Inflammatory macrophage treated with lipopolysaccharide for 1 hour (primary cell): ENCODE measurements around the gene RNF144A.
"Not testable (repeated sequence)": the region's sequence is repeated elsewhere in the genome, so short reads cannot be mapped to it uniquely, and the experiment has no call there.

Experiments
- DNase-seq, 2 donors: peaks; one replicate each; pipeline ENCODE4 v3.0.0-alpha.2; 2020 to 2022

Gene RNF144A

GRCh38 chr2:6973895-6974545 lies 56.8 kb downstream of the RNF144A start:
- no peak for DNase-seq

- no peak for DNase-seq
Measured at GRCh38 chr2:6975988-6976387, 58.8 kb downstream of the RNF144A start.

DNA sequence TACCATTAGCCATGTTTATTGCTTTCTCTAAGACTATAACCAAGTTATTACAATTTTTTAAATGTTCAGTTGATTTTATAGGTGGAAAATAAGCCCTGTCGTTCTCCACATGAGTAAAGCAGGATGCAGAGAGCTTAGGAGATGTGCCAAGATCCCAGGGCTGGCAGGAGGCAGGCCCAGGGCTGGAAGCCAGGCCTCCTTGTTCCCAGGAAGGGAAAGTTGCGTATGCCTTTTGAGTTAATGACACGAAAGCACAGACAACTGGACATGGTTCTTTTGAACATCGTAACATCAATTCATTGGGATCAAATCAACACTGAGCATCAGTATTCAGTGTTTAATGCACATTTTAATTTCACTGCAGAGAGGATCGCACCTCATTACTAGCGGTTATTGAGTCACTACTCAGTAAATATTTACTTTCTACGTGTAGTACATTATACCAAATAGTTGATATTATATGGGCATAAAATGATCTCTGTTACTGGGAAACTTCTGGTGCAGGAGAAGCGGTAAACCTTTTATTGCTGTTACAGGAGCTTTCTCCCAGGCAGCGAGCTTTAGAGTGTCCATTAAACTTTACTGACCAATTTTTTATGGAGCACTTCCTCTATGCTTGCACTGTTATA lies 60.0 kb downstream of the RNF144A start:
- DNase-seq, result no peak

DNA sequence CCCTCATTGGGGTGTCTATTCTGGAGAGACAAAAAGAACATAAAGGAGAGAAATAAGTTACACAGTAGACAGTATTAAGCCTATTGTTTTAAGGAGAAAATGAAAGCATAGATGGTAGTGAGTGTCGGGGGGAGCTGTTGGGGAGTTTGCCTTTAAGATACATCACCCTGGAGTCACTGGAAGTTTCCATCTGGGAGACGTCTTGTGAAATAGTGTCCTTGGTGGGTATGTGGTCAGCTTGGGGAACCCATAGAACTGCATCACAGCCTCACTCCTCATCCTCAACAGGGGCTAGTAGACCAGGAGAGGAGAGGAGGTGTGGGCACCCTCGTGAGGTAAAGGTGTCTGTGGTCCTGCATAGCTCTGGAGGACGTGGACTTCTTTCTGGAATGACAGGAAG lies 60.6 kb downstream of the RNF144A start:
- DNase-seq, result no peak

DNA sequence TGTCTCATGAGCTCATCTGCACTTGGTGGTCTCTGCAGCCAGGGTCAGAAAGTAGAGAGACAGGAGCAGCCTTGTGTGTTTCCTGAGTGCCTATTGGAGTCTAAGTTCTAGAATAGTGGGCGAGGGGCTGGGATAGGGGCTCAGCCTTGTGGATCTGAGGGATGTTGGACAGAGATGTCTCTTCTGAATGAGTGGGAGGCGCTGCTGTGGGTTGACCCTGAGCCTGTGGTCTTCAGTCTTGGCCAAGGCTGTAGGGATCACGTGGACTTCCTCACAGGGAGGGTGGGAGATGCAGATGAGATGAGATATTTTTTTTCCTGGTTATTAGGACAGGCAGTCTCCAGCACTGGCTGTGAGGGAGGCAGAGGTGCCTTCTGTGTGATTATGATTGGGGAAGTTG lies 61.8 kb downstream of the RNF144A start:
- DNase-seq, result no peak

GRCh38 chr2:6982449-6982848 lies 65.2 kb downstream of the RNF144A start:
- DNase-seq, result no peak

DNA sequence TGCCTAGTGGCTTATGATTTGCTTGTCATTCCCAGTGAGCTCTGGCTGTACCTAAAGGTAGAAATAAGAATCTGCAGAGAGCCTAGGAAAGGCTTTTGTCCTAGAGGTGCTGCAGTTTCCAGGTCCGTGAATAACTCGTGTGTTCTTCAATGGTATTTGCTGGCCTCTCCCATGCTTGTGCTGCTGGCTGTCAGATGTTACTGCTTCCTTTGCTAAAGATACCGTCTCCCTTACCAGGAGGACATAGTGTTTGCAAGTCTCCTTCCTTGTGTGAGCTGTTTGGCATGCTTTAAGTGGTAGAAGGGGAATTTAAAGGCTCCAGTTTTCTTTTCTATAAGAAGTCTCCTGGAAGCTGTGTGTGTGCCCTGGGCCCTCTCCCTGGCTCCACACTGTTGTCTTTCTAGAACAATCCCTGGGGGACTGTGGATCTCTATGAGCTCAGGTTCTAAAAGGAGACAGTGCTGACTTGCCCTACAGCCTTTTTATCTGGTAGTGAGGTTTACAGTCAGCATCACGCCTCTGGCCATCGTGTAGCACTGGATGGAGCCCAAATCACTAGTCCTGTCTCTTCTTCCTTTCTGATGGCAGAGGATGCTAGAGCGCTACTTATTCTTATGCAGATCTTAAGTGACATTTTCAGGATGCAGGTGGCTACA lies 65.8 kb downstream of the RNF144A start:
- no peak for DNase-seq

DNA sequence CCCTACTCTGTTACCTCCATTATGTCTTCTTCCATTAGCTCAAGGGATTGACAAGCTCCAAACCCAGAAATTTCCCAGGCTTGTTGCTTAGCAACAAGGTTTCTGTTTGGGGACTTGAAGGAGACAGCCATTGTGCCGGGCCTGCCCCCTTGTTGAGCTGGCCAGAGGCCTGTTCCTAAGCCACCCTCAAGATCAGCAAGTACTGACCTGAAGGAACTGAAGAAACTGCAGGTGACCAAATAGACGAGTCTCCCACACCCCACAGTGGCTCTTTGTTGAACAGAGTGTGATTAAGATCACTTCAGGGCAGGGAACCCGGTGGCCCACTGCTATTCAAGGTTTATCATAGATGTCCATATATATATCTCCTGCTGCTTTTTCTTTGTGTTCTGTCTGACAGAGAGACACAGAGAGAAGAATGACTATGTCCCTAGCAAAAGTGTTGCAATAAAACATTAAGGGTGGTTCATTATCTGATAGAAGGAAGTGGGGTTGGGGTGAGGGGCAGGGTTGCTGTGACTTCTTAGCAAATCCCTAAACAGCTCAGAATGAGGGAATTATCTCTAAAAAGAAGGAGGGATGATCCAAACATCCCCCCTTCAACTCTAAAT lies 69.2 kb downstream of the RNF144A start:
- DNase-seq, result peak; percentile 14 to 21

DNA sequence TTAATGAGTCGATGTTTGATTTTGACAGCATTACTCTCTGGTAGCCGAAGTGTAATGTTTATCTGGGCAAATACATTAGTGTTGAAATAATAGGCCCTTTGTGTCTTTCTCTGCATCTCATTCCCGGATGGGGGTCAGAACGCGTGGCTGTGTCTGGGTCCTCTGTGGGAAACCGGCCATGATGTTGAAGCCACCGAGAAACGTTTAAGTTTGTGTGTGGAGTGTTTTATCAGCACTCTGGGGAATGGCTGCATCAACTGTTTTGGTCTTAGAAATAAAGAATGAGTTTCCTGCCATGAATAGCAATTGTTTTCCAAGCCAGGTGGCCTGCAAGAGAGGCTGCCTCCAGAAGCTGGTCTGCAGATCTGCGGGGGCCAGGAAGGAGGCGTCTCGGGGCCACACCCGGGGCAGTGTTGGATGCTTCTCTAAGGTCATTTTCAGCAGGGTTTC lies 69.7 kb downstream of the RNF144A start:
- DNase-seq, result no peak

DNA sequence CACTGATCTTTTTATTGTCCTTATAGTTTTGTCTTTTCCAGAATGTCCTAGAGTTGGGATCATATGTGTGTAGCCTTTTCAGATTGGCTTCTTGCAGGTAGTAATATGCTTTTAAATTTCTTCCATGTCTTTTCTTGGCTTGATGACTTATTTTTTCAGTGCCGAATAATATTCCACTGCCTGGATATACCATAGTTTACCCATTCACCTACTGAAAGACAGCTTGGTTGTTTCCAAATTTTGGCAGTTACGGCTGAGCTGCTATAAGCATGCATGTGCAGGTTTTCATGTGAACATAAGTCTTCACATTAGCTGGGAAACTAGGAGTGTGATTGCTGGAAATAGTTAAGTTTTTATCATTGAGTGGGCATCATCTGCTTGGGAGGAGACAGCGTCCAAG lies 73.7 kb downstream of the RNF144A start:
- no peak for DNase-seq

- no peak for DNase-seq
Measured at GRCh38 chr2:6992794-6993228, 75.6 kb downstream of the RNF144A start.

DNA sequence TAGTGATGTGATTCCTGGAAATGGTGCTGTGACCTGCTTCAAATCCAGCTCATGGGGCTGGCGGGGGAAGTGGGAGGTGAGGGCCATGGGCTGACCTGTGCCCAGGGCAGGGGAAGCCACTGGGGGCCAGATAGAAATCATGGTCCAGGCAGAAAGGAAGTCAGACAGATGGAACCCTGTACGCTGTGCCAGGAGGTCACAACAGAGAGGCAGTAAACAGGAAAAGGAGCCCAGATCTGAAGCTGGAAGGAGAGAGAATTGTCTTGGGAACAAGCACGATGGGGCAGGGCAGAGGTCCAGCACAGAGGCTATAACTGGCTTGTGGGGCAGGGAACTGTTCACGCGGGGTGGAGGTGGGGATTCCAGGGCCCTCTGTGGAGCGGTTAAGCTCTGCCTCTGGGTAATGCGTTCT lies 76.0 kb downstream of the RNF144A start:
- DNase-seq, result no peak

DNA sequence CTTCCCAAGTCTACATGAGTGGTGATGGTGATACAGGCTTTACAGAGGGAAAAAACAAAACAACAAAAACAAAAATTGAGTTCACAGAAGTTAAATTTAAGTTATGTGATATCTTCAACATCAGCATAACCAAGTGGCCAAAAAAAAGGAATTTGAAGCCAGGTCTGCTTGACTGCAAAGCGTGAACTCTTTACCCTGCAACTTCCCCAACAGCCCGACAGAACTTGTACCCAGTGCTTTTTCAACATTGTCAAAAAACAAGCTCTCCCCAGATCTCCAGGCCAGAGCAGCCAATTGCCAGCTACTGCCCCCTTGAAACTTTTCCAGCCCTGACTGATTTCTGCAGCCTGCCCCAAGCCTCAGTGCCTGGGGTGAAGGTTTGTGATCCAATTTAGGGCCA lies 76.7 kb downstream of the RNF144A start:
- DNase-seq, result no peak

DNA sequence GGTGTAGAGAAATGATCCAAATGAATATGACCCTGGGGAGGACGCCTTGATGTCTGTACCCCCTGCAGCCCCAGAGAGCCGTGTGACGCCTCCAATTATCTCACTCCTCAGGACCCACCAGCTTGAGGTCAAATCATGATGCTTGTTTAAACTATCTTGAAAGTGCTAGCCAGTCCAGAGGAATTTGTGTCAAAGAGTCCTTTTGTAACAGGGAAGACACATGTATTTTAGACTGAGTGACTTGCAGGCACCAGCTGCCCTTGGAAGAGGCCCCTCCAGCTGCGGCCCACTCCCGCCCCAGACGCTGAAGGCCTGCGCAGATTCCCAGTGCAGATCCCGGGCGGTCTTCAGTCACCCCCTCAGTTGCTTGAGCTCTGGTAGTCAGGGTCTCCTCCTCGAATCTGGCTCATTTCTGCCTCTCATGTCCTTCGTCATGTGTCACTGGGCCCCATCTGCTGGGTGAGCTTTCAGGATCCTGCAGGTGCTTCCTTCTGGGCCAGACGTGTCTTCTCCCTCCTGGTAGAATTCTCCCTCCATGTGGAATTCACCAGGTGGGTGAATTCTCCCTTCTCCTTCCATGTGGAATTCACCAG lies 77.4 kb downstream of the RNF144A start:
- no peak for DNase-seq

DNA sequence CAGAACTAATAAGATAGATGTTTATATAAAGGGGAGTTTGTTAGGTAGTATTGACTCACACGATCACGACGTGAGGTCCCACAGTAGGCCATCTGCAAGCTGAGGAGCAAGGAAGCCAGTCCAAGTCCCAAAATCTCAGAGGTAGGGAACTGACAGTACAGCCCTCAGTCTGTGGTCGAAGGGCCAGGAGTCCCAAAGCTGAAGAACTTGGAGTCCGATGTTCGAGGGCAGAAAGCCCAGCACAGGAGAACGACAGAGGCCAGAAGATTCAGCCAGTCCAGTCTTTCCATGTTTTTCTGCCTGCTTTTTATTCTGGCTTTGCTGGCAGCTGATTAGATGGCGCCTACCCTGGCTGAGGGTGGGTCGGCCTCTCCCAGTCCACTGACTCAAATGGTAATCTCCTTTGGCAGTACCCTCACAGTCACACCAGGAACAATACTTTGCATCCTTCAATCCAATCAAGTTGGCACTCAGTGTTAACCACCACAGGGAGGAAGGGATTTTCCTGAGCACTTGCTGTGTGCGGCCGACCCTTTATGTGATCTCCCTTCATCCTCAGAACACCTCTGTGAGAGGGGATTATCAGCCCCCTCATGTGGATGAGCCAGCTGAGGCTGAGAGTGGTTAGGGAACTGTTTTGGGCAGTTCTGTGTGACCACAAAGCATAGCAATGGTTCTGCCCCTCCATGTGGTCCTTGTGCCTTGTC lies 78.3 kb downstream of the RNF144A start:
- DNase-seq, result no peak

DNA sequence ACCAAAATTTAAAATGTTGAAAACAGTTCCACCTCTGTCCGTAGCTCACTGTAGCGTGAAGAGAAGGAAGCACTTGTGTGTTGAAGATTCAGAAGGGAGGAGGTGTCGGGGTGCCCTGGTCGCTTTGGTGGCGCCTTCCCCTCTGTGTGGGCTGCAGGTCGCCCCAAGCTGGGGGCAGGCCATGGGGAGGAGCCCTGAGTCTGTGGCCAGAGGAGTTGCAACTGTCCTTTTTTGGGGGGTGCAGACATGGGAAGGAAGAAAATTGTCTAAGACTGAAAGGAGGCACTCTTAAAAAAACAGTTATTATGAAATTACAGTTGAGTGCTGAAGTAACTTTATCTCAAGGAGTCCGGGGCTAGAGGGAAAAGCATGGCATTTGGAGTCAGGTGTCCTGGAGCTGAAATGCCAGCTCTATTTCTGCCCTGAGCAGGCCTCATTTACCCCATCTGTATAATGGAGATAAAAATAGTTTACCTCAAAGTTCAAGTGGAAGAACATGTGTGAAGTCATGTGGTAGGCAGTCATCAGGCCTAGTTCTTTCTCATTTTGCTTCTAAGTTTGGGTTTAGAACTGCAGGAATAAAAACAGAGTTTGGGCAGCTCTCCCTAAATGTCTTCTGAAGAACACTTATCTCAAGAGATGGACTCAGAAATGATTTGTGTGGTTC lies 82.1 kb downstream of the RNF144A start:
- no peak for DNase-seq

DNA sequence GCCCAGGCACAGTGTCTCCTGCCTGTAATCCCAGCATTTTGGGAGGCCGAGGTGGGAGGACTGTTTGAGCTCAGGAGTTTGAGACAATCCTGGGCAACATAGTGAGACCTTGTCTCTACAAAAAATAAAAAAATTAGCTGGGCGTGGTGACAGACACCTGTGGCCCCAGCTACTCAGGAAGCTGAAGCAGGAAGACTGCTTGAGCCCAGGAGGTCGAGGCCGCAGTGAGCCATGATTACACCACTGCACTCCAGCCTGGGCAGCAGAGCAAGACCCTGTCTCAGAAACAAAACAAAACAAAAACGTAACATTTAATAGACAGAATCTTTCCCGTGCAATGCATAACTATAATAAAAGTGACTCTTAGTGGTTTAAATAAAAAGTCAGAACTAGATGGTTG lies 84.2 kb downstream of the RNF144A start:
- DNase-seq, result not testable (repeated sequence)

- no peak for DNase-seq
Measured at GRCh38 chr2:7003895-7004294, 86.7 kb downstream of the RNF144A start.

GRCh38 chr2:7004636-7005035 lies 87.4 kb downstream of the RNF144A start:
- DNase-seq, result peak; percentile 73 to 77

DNA sequence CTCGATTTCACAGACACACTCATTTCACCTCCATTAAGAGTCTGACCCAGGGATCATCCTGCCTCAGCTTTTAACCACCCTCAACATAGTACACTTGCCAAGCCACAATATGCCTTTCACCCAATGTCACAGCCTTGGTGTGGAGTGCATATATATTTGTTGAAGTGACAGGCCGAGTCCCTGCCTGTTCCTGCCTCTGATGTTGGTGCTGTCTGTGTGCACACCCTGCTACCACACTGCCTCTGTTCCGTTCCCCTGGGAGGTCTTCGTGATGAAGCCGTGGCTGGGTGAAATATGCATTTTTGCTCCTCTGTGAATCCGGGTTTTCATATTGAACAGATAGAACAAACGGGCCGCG lies 90.3 kb downstream of the RNF144A start:
- DNase-seq, result no peak

GRCh38 chr2:7007846-7008741 lies 90.9 kb downstream of the RNF144A start:
- DNase-seq, result peak; percentile 61 to 65
